Measurements from ENCODE around the gene KCNQ1.

The KCNQ1 gene

GRCh38 chr11:2661173-2662023 lies 216.6 kb downstream of the KCNQ1 start:
- H3K4me3 Mint-ChIP-seq = no peak overlapping the region
- H3K9me3 Mint-ChIP-seq = peaks cover 20% of the 10 kb centered on the region
- H3K36me3 Mint-ChIP-seq (ENCODE audit: low read depth) = peaks cover 10% of the 10 kb centered on the region
- no peak overlapping the region for H3K27ac Mint-ChIP-seq
- H3K27me3 Mint-ChIP-seq (ENCODE audit: low read depth) = no peaks in the 10 kb centered on the region
- no peaks in the 10 kb centered on the region for H3K4me1 Mint-ChIP-seq (ENCODE audit: low read depth)

- H3K27ac Mint-ChIP-seq = no peak overlapping the region
- H3K27me3 Mint-ChIP-seq (ENCODE audit: low read depth) = no peaks in the 10 kb centered on the region
- H3K4me1 Mint-ChIP-seq (ENCODE audit: low read depth) = no peaks in the 10 kb centered on the region
- H3K36me3 Mint-ChIP-seq (ENCODE audit: low read depth) = peaks cover 10% of the 10 kb centered on the region
- no peak overlapping the region for H3K4me3 Mint-ChIP-seq
- peaks cover 20% of the 10 kb centered on the region for H3K9me3 Mint-ChIP-seq
These were observed 217.2 kb downstream of the KCNQ1 start for GRCh38 chr11:2662024-2662312.

- Mint-ChIP-seq H3K36me3 (ENCODE audit: low read depth) (peaks cover 10% of the 10 kb centered on the region), H3K4me3 (no peak overlapping the region), H3K4me1 (ENCODE audit: low read depth) (no peaks in the 10 kb centered on the region), H3K27me3 (ENCODE audit: low read depth) (no peaks in the 10 kb centered on the region), H3K27ac (no peak overlapping the region), H3K9me3 (peaks cover 20% of the 10 kb centered on the region)
These were observed 217.9 kb downstream of the KCNQ1 start for GRCh38 chr11:2662430-2663299.

- Mint-ChIP-seq H3K4me1 (ENCODE audit: low read depth) (no peaks in the 10 kb centered on the region), H3K9me3 (peaks cover 20% of the 10 kb centered on the region), H3K27ac (no peak overlapping the region), H3K4me3 (no peak overlapping the region), H3K36me3 (ENCODE audit: low read depth) (peaks cover 10% of the 10 kb centered on the region), H3K27me3 (ENCODE audit: low read depth) (no peaks in the 10 kb centered on the region)
These were observed 218.7 kb downstream of the KCNQ1 start for GRCh38 chr11:2663506-2663905.

GRCh38 chr11:2663915-2664314 lies 219.1 kb downstream of the KCNQ1 start:
- Mint-ChIP-seq H3K9me3 (peaks cover 18% of the 10 kb centered on the region), H3K27me3 (ENCODE audit: low read depth) (no peaks in the 10 kb centered on the region), H3K27ac (no peak overlapping the region), H3K4me3 (no peak overlapping the region), H3K4me1 (ENCODE audit: low read depth) (no peaks in the 10 kb centered on the region), H3K36me3 (ENCODE audit: low read depth) (peaks cover 10% of the 10 kb centered on the region)

- Mint-ChIP-seq H3K36me3 (ENCODE audit: low read depth) (peaks cover 10% of the 10 kb centered on the region), H3K27ac (no peak overlapping the region), H3K9me3 (peaks cover 13% of the 10 kb centered on the region), H3K4me3 (no peak overlapping the region), H3K27me3 (ENCODE audit: low read depth) (no peaks in the 10 kb centered on the region), H3K4me1 (ENCODE audit: low read depth) (no peaks in the 10 kb centered on the region)
These were observed 219.6 kb downstream of the KCNQ1 start for GRCh38 chr11:2664376-2664775.

- H3K27me3 Mint-ChIP-seq (ENCODE audit: low read depth) = no peaks in the 10 kb centered on the region
- H3K36me3 Mint-ChIP-seq (ENCODE audit: low read depth) = peaks cover 10% of the 10 kb centered on the region
- H3K4me1 Mint-ChIP-seq (ENCODE audit: low read depth) = no peaks in the 10 kb centered on the region
- H3K27ac Mint-ChIP-seq = no peak overlapping the region
- H3K4me3 Mint-ChIP-seq = no peak overlapping the region
- peaks cover 13% of the 10 kb centered on the region for H3K9me3 Mint-ChIP-seq
These were observed 220.2 kb downstream of the KCNQ1 start for GRCh38 chr11:2664791-2665525.

- Mint-ChIP-seq H3K4me1 (ENCODE audit: low read depth) (no peaks in the 10 kb centered on the region), H3K27me3 (ENCODE audit: low read depth) (no peaks in the 10 kb centered on the region), H3K36me3 (ENCODE audit: low read depth) (peaks cover 9% of the 10 kb centered on the region), H3K9me3 (peaks cover 6% of the 10 kb centered on the region), H3K4me3 (no peak overlapping the region), H3K27ac (no peak overlapping the region)
These were observed 221.0 kb downstream of the KCNQ1 start for GRCh38 chr11:2665526-2666400.

- Mint-ChIP-seq H3K36me3 (ENCODE audit: low read depth) (peaks cover 4% of the 10 kb centered on the region), H3K4me1 (ENCODE audit: low read depth) (no peaks in the 10 kb centered on the region), H3K9me3 (no peaks in the 10 kb centered on the region), H3K27ac (no peak overlapping the region), H3K4me3 (no peak overlapping the region), H3K27me3 (ENCODE audit: low read depth) (no peaks in the 10 kb centered on the region)
These were observed 221.6 kb downstream of the KCNQ1 start for GRCh38 chr11:2666401-2666741.

- no peaks in the 10 kb centered on the region for H3K9me3 Mint-ChIP-seq
- no peak overlapping the region for H3K4me3 Mint-ChIP-seq
- peaks cover 4% of the 10 kb centered on the region for H3K36me3 Mint-ChIP-seq (ENCODE audit: low read depth)
- H3K27ac Mint-ChIP-seq = no peak overlapping the region
- H3K4me1 Mint-ChIP-seq (ENCODE audit: low read depth) = no peaks in the 10 kb centered on the region
- H3K27me3 Mint-ChIP-seq (ENCODE audit: low read depth) = no peaks in the 10 kb centered on the region
These were observed 222.2 kb downstream of the KCNQ1 start for GRCh38 chr11:2666828-2667570.

- H3K4me3 Mint-ChIP-seq = no peak overlapping the region
- H3K36me3 Mint-ChIP-seq (ENCODE audit: low read depth) = no peaks in the 10 kb centered on the region
- H3K9me3 Mint-ChIP-seq = no peaks in the 10 kb centered on the region
- H3K4me1 Mint-ChIP-seq (ENCODE audit: low read depth) = no peaks in the 10 kb centered on the region
- H3K27ac Mint-ChIP-seq = no peak overlapping the region
- H3K27me3 Mint-ChIP-seq (ENCODE audit: low read depth) = no peaks in the 10 kb centered on the region
These were observed 223.1 kb downstream of the KCNQ1 start for GRCh38 chr11:2667940-2668339.

- no peaks in the 10 kb centered on the region for H3K27me3 Mint-ChIP-seq (ENCODE audit: low read depth)
- H3K27ac Mint-ChIP-seq = no peak overlapping the region
- H3K4me1 Mint-ChIP-seq (ENCODE audit: low read depth) = peaks cover 2% of the 10 kb centered on the region
- no peak overlapping the region for H3K4me3 Mint-ChIP-seq
- H3K36me3 Mint-ChIP-seq (ENCODE audit: low read depth) = no peaks in the 10 kb centered on the region
- no peaks in the 10 kb centered on the region for H3K9me3 Mint-ChIP-seq
These were observed 224.1 kb downstream of the KCNQ1 start for GRCh38 chr11:2668876-2669275.

GRCh38 chr11:2669634-2670469 lies 225.0 kb downstream of the KCNQ1 start:
- Mint-ChIP-seq H3K4me1 (ENCODE audit: low read depth) (peaks cover 2% of the 10 kb centered on the region), H3K36me3 (ENCODE audit: low read depth) (no peaks in the 10 kb centered on the region), H3K27me3 (ENCODE audit: low read depth) (no peaks in the 10 kb centered on the region), H3K4me3 (no peak overlapping the region), H3K27ac (no peak overlapping the region), H3K9me3 (no peaks in the 10 kb centered on the region)
